Testis (tissue), 2 donors: Measurements from ENCODE around the gene RYR3.

Experiments
- POLR2A ChIP-seq: fragments of 450-650 bp; IDR thresholded peaks from one replicate; pipeline ENCODE4 v1.6.1; 2017; ENCODE audit warnings: antibody characterized with exemption, mild to moderate bottlenecking, moderate library complexity
- TF ChIP-seq, protein P1 (sequence below), 3 experiments: fragments of 450-650 bp in 2 of 3; fragments of 200-600 bp in 1 of 3; sonication (generic) in 1 of 3; IDR thresholded peaks; one replicate each; pipeline ENCODE4 v1.5.1; 2016 to 2019; ENCODE audit warnings: antibody characterized with exemption in 3 of 3, mild to moderate bottlenecking in 2 of 3, moderate library complexity in 1 of 3

DNA sequence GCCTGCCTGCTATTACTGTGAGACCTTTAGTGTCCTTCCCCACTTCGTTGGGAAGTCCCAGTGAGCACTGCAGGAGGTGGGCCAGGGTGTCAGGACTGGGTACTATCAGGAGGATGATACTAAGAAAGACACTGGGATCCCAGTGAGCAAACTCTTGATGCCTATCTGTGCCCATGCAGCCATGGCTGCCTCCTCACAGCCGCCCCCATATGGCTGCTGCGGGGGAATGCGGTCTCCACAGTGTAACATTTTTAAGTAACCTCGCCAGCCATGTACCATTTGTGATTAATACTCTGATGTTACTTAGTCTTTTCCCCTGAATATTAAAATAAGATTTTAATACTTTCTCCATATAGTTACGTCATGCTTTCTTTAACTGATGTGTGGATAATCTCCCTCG lies 312.2 kb downstream of the RYR3 start:
- TF ChIP-seq, protein P1, sequence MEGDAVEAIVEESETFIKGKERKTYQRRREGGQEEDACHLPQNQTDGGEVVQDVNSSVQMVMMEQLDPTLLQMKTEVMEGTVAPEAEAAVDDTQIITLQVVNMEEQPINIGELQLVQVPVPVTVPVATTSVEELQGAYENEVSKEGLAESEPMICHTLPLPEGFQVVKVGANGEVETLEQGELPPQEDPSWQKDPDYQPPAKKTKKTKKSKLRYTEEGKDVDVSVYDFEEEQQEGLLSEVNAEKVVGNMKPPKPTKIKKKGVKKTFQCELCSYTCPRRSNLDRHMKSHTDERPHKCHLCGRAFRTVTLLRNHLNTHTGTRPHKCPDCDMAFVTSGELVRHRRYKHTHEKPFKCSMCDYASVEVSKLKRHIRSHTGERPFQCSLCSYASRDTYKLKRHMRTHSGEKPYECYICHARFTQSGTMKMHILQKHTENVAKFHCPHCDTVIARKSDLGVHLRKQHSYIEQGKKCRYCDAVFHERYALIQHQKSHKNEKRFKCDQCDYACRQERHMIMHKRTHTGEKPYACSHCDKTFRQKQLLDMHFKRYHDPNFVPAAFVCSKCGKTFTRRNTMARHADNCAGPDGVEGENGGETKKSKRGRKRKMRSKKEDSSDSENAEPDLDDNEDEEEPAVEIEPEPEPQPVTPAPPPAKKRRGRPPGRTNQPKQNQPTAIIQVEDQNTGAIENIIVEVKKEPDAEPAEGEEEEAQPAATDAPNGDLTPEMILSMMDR (IDR thresholded peaks at IDR 0.05): no peak
- no peak for TF ChIP-seq POLR2A
